NCI-H2081 (cell line): Measurements from ENCODE around the gene C11orf71.

ENCODE experiments used
- DNase-seq, 2 experiments: peaks; one replicate each; lab custom pipeline; 2025; lab: John Stamatoyannopoulos, UW

Gene C11orf71

DNA sequence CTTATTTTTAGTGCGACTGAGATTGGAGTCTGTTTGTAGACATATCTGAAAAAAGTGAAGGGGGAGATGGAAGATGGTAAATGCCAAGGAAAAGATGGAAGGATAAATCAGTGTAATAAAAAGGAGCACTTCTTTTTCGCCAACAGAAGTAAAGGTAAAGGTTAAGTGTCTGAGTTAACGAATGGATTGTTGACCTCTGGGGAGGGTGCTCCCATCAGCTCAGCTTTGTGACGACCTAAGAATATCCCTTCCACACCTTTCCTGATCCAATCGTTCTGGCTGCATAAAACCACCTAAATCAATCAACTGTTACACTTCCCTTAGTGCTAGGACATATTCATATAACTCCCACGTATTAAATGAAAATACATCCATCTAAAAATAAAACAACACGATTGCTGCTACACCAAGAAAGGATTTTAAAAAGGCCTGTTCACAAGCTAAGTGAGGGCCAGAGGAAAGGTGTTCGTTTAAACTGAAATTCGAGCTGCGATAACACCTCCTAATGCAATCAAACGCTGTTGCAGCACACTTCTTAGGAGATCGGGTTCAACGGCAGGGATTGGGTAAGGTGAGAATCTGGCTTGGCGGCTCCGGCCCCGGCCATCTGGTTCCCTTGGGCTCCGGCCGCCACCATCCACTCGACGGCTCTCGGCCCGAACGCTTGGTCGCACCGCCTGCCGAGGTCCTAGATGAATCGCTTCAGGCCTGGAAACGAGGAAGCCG, 658 bp downstream of the C11orf71 start:
- DNase-seq, result peak; percentile 65 to 79

DNA sequence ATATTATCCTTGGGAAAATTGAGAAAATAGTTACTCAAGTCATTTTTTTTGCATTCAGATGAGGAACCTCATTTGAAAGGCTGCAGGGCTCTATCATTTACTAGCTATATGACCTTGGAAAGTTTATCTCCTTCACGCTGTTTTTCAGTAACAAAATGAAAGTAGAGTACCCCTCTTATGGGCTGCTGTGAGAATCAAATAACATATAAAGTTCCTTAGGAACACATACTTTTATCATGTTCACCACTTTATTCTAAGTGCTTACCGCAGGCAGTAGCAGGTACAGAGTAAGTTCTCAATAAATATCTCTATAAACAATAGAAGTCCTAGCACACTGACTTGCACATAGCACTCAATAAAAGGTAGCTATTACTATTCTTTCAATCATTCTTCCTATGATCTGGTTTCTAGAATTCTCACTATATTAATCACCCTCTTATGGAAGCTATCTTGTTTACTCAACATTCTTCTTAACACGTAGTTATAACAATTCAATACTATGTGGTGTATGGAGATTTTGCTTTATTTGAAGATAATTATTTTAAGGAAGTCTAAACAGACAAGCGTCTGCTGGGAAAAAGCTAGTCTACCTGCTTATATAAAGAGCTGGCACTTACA, 1.9 kb downstream of the C11orf71 start:
- DNase-seq, result no peak

DNA sequence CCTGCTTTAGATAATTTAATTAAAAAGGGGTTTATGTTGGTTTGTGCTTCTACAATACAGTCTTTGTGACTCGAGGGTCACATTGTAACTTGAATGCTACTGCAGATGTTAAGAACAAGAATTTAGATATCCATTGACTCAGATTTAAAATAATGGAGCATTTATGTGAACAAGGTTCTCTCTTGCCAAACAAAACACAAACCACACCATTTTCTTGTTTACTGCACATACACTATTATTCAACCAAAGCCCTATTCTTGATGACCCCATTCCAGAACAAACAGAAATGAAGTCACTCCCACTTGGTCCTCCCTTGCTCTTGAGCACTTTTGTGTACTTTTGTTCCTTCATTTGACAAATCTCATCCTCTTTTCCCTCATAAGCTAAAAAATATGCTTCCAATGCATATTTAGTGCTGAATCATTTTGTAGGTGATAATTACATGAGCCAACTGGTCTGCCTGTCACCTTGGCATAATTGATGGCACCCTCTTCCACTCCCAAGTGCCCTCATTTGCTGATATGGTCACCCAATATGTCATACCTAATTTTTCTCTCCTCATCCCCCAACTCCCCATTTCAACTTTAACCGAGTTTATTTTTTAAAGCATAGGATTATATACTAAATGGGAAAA, 2.8 kb downstream of the C11orf71 start:
- peak in 1 of 2 experiments; percentile 53 for DNase-seq

DNA sequence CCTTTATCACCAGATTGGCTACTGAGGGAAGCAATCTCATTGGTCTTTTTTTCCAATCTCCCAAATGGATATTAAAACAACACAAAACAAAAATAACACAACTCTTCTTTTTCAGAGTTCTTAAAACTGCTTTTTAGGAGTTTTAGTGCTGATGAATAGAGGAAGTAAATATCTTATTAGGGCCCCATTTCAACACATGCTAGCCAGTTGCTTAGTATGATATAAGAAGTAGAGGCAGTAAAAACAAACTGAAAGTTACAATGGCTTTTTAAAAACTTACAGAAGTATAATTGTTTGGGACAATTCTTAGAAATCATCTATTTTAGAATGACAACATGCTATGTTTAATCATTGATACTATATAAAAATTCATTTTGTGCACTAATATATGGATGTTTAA, 3.4 kb downstream of the C11orf71 start:
- DNase-seq, result no peak

DNA sequence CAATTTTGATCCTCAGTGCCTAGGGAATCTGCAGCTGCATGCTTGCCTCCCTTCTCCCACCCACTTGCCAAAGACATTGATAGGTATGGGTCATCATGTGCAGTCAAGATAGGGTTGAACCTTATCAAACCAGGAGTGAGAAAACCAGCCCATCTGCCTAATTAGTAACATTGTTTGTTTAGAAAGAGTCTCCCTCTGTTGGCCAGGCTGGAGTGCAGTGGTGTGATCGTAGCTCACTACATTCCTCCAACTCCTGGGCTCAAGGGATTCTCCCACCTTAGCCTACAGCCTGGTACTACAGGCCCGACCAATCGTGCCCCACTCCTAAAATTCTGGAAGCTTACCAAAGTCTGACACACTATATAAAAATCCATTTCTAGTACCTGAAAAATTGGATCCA, 4.6 kb downstream of the C11orf71 start:
- DNase-seq, result no peak

DNA sequence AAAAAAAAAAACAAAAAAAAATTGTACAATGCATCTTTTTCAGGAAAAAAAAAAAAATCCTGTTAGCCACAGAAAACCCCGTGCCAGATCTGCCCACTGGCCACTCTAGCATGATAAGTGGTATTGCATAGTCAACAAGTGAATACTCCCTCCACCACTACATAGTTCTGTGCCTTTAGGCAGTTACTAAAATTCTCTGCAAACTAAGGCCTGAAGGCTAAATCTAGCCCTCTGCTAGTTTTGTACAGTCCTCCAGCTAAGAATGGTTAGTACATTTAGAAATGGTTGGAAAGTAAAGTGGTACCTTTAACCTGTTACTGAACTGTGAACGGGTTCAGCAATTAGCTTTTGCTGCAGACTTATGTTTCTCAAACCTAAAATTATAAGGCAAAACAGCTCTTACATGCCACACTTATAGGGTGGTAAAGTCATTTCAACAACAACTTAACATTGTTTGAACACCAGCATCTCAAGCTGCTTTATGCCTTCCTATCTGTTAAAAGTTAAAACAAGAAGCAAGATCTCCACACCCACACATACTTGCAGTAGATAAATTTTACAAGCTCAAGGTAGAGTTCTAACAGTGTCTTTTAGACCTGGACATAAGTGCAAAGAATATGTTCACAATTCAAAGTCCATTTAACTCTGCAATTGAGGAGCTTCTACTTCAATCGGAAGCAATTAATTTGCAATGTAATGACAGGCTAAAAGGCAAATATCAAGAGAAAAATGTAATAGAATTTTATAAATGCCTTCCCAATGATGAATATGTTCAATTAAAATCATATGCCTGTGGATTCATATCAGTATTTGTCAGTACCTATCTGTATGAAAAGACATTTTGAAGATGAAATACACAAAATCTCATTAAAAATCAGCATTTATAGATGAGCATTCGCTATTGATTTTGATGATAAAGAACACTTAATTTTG, 7.3 kb downstream of the C11orf71 start:
- no peak for DNase-seq

DNA sequence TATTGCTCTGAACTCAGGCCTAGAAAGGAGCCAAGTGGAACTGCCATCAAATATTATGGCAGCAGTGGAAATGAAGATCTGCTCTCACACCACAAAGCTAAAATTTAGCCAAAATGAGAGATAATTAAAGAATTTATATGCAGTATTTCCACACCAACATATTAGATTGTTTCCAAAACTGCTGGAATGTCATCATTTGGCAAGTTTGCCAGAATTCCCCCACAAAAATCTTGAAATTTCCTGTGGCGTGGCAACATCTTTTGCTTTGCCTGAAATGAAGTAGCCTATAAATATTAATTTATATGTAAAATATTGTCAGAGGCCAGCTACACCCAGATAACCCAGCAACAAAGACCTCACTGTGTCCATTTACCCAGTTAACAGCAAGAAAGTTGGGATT, 13.8 kb downstream of the C11orf71 start:
- no peak for DNase-seq

DNA sequence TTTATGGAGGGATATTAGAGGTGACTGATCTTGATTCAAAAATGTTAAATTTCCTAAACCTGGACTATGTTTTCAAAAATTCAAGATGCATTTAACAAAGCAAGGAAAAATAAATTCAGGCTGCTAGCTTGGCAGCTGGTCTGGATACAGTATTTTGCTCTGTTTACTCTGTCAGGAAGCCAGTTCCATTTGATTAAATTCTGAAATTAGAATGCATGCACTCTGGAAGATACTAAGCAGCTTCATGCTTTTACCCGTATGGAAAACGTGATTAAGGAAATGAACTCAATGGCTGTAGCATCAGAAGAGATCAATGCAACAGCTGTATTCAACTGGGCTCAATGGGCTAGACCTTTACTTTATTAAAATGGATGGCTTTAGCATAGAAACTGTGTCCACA, 14.2 kb downstream of the C11orf71 start:
- DNase-seq, result peak in 1 of 2 experiments; percentile 43

DNA sequence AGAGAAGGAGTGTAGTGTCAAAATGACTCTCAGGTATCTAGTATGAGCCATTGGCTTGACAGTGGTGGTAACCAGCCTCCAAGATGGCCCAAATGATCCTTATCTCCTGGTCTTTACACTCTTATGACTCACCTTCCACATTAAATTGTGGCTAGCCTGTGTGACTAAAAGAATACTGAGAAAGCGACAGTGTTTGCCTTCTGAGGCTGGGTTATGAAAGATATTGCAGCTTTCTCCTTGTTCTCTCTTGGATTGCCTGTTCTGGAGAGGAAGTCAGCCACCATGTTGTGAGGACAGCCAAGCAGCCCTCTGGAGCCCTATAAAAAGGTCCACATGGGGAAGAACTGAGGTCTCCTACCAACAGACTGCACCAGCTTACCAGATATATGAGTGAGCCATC, 15.8 kb downstream of the C11orf71 start:
- no peak for DNase-seq

DNA sequence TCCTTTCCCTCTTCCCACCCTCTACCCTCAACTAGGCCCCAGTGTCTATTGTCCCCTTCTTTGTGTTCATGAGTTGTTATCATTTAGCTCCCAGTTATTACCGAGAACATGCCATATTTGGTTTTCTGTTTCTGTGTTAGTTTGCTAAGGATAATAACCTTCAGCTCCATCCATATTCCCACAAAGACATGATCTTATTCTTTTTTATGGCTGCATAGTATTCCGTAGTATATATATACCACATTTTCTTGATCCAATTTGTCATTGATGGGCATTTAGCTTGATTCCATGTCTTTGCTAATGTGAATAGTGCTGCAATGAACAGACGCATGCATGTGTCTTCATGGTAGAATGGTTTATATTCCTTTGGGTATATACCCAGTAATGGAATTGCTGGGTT, 17.8 kb downstream of the C11orf71 start:
- DNase-seq, result no peak

DNA sequence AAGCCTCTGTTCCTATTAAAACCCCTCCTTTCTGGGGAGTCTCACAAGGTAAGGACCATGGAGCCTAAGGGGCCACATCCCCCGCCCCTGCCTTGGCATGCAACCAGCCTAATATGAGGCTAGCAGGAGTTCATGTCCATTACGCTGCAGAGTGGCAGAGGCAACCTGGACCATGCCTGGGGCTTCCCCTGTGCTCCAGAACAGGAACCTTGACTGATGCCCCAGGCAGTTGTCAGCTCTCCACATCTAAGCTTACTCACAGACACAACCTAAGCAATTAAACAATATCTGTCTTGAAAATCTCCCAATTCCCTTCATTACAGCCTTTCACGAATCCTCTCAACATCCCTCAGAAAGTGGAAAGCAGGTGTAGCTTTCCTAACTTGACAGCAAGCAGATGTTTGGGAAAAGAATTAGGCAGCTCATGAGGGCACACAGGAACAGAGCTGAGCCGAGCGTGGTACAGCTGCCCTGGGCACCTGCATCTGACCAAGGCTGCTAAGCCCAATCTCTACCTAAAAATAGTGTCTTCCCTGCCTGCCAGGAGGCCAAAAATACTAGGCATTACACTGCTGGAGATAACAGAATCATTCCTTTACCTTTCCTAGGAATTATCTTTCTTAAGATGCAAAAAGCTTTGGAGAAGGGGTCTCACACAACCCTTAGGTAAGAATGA, 20.8 kb downstream of the C11orf71 start:
- no peak for DNase-seq

DNA sequence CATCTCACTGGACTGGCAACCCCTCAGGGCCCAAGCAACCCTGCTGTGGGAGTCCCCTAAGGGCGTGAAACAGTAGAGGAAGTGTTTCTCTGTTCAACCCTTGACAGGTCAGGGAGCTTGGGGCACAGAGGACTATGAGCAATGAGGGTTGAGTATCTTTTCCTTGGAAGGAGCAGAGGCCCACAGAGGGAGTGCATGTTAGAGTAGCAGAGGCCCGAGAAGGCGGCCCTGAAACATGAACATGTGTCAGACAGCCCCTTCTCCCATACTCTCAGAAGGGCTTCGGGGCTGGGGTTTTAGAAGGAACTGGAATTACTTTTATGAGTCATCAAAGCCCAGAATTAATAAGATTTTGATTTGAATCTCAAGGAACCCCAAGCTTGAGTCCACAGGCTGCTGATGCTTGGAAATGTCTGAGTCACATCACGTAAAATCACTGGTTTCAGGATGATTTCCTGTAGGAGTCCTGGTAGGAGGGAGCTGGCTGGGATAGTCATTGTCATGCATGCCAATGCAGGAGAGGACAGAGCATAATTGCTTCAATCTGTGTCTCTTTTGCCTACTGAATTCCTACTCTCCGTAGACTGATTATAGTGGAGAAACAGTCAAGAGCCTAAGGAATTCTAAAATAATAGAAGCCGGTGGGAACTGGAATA, 22.6 kb downstream of the C11orf71 start:
- DNase-seq, result no peak

DNA sequence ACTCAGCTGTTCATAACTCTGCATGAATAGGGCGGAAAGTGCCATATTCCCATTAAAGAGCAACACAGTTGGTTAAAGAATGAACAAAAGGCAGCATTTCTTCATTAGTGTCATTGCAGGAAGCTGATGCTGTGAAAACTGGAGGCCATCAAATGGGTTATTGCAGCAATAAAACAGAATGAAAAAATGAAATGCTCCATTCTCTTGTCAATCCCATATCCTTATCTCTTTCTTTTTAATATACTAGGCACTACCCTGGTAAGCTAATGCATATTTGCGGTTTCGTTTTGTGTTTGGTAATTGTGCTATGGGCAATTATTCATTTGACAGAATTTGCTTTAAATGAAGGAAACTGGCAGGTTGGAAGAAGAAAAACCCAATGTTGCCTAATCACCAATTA, 25.3 kb downstream of the C11orf71 start:
- DNase-seq, result no peak

DNA sequence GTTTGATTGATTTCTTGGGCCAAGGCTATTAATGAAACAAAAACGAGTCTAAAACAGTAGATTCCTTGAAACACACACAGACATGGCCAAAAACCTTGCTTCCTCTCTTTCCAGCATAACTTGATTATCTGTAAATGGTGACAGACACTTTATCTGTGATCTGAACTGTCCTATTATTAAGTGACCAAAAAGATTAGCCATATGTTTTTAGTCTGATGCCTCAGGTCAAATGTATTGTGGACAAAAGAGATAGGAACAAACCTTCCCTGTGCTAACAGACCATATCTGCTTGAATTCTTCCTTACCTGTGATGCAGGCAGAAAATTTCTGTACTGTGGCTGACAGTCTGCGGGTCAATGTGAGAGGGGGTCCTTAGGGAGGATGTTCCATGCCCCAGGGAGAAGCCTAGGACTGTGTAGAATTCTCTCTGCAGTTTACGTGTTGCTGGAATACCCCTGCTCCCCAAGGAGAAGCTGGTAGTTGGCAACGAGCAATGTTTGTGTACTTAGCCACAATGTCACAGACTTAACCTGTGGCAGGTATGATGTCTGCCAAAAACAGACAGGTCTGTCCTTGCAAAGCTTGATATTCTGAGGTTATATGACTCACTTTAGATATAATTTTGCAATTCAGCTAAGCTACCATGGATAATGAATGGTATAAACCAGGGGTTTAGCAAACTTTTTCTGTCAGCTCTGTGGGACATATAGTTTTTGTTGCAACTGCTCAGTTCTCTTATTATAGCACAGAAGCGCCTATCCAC, 31.2 kb downstream of the C11orf71 start:
- no peak for DNase-seq

DNA sequence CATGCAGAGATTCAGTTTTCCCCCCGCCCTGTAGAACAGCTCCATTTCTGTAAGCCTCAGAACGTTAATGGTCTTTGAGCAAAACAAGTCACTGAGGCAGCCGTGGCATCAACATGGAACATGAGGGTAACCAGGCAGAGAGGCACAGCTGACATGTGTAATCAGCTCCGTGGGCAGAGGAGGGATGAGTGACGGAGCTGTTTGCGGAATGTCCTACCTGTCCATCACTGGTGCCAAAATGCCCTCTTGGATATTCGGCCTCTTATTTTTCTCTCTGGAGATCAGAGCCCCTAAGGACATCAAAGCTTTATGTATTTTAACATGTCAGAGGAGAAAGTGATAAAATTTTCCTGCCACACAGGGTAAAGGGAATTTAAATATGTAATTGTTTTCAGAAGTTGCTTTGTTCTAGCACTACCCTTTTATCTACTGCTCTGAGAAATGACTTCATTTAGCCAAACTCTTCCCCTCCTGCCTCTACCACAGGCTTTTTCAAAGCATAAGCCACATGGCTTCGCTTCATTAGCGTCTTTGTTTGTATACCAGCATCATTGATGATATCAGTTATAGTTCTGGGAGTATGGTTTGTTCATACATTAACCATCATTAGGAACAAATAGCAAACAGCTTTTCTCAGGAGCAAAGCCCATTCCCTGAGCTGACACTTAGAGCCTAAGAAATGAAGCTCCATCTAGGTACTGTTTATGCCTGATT, 32.9 kb downstream of the C11orf71 start:
- no peak for DNase-seq

DNA sequence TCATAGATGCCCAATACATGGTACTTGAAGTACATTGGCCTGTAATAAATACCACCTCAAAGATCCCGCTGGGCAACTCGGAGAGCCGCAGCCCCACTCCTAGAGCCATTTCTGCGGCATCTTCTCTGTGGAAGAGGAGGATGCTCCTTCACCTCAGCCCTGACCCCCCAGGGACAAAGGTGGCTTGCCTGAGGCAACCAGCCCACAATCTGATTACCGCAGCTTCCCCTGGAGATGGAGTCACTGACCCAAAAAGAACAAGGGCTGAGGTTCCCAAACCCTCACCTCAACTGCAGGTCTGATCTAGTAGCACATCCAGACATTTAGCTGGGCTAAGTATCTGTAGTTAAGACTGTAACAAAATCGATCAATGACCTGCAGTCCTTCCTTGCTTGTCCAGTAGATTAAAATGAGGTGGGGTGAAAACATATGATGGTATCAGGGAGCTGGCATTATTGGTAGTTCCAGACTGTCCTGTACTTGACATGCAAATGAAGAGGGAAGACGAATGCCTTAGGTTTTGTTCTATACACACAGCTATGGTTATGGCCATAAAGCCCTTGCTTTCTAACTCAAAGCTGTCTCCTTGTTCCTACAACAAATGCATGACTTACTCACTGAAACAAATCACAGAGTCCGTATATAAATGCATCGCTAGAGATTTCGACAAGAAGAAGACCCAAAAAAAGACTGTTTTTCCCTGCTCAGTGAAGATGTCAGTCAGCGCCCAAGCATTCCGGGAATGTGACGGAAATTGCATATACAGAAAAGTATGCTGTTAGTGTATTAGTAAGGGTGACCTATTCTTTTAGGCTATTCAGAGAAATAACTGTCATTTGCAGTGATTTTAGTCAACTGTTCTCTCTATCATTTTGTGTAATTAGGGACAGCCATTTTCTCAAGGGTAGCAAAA, 33.7 kb downstream of the C11orf71 start:
- DNase-seq, result no peak

DNA sequence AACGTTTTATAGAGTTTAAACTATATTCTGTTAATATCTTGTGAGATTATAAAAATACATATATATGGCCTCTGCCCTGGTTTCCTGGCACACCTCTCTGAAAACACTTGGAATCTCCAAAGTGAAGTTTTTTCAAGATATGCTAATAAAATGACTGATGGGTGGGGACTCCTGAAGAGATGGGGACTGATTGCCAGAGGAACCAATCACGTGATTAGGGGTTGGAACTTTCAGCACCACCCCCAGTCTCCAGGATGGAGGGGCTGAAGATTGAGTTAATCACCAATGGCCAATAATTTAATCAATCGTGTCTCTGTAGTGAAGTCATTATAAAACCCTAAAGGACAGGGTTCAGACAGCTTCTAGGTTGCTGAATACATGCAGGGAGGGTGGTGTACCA, 37.4 kb downstream of the C11orf71 start:
- DNase-seq, result no peak

DNA sequence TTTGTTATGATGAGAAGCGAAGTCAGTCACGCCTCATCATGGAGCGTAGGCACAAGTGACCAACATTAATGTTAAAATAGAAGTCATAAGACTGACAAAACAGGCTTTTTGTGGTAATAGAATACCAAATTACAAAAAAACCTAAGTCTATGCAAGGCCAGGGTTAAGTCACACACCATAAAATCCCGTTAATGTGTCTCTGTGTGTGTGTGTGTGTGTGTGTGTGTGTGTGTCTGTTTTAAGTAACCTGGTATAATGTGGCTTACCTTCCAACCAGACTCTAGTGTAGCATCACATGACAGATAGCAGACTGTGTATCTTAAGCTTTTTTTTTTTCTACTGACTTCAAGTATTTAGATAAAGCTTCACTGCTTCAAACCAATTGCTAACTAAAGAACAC, 38.0 kb downstream of the C11orf71 start:
- no peak for DNase-seq

DNA sequence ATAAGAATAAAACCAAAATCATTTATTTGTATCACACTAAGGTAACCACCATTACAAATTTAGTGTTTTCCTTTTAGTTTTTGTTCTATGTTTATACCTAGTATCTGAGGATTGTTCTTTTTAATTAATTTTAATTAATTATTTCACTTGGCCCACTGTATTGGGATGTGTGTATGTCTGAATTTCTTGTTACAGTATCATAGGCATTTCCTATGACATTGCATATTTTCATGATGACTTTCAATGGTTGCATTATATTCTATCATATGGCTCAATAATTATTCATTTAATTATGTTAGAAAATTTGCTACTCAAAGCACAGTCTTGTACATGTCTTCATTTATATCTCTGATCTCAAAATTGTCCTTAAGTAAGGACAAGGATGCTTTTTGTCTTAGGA, 41.0 kb downstream of the C11orf71 start:
- no peak for DNase-seq
